Renal pelvis (tissue), 4 donors: ENCODE measurements around the gene EFNA4. TPM values are rescaled to one million over a fixed set of nuclear protein-coding genes. Genes with fewer than 3 reads are reported as not detected.

Experiments used
- DNase-seq: peaks from one replicate; pipeline ENCODE4 v3.0.0-alpha.2; 2013
- polyA plus RNA-seq, 3 donors: library from polyadenylated mRNA; unstranded; fragments of 120-200 nt; gene quantifications; one replicate each; pipeline ENCODE4 v1.2.1, GENCODE V29; 2013; ENCODE audit not compliant: insufficient read length in 3 of 3

Gene EFNA4
- polyA plus RNA-seq, 3 donors = 22.1 to 23.7 (median 23.0) TPM

GRCh38 chr1:155083865-155084721 is 20.6 kb downstream of the EFNA4 start:
- no peak for DNase-seq

DNA sequence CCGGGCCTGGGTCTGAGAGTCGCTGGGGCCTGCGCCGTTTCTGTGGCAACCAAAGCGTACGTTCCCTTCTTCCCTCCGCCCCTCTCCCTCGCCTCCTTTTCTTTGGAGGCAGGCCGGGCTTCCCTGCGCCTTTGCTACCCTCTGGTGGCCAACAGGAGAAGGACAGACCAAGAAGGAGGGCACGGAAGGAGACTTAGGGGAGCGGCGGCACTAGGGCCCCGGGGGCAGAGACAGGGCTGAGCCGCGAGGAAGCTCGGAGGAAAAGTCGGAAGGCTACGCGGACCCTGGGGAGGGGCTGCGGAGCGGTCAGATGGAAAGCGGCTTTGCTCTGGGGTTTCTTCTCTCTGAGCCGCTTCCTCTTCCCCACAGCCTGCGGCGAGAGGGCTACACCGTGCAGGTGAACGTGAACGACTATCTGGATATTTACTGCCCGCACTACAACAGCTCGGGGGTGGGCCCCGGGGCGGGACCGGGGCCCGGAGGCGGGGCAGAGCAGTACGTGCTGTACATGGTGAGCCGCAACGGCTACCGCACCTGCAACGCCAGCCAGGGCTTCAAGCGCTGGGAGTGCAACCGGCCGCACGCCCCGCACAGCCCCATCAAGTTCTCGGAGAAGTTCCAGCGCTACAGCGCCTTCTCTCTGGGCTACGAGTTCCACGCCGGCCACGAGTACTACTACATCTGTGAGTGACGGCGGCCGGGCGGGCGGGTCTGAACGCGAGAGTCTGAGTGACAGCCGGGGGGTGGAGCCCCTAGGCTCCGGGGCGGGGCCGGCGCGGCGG is 21.4 kb downstream of the EFNA4 start:
- peak; percentile 98 for DNase-seq

DNA sequence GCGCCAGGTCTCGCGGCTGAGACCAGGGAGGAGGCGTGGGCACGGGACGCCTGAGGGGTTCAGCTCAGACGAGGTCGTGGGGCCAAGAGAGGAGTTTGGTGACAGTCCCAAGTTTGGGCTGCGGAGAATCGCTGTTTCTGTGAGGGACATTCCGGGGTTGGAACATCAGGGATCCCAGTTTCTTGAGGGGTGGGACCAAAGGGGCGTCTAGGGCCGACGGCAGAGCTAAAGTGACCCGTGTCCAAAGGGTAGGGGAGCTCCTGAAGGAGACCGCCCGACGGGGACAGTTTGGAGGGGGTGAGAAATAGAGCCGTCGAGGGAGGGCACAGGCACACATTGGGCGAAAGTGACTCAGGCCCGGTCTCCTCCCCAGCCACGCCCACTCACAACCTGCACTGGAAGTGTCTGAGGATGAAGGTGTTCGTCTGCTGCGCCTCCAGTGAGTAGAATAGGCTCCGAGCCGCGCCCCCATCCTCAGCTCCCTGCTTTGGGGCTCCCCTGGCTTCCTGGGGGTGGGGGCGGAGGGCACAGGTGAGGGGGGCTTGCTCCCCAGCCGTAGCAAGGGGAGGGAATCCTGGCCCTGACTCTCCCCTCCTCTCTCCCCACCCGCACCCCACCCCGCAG is 22.1 kb downstream of the EFNA4 start:
- DNase-seq = no peak

DNA sequence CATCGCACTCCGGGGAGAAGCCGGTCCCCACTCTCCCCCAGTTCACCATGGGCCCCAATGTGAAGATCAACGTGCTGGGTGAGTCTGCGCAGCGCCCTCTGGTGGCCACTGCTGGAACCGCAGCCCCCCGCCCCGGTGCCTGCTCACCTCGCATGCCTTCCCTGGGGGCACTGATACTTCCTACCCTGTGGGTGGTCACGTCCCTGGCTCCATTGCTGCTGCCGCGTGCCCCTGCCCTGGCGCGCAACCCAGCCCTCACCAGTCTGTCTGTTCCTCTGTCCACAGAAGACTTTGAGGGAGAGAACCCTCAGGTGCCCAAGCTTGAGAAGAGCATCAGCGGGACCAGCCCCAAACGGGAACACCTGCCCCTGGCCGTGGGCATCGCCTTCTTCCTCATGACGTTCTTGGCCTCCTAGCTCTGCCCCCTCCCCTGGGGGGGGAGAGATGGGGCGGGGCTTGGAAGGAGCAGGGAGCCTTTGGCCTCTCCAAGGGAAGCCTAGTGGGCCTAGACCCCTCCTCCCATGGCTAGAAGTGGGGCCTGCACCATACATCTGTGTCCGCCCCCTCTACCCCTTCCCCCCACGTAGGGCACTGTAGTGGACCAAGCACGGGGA is 22.7 kb downstream of the EFNA4 start:
- no peak for DNase-seq

DNA sequence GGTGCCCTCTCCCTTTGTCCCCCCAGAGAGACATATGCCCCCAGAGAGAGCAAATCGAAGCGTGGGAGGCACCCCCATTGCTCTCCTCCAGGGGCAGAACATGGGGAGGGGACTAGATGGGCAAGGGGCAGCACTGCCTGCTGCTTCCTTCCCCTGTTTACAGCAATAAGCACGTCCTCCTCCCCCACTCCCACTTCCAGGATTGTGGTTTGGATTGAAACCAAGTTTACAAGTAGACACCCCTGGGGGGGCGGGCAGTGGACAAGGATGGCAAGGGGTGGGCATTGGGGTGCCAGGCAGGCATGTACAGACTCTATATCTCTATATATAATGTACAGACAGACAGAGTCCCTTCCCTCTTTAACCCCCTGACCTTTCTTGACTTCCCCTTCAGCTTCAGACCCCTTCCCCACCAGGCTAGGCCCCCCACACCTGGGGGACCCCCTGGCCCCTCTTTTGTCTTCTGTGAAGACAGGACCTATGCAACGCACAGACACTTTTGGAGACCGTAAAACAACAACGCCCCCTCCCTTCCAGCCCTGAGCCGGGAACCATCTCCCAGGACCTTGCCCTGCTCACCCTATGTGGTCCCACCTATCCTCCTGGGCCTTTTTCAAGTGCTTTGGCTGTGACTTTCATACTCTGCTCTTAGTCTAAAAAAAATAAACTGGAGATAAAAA is 23.5 kb downstream of the EFNA4 start:
- no peak for DNase-seq

- DNase-seq = no peak
These were observed 27.8 kb downstream of the EFNA4 start for GRCh38 chr1:155091071-155092051.

DNA sequence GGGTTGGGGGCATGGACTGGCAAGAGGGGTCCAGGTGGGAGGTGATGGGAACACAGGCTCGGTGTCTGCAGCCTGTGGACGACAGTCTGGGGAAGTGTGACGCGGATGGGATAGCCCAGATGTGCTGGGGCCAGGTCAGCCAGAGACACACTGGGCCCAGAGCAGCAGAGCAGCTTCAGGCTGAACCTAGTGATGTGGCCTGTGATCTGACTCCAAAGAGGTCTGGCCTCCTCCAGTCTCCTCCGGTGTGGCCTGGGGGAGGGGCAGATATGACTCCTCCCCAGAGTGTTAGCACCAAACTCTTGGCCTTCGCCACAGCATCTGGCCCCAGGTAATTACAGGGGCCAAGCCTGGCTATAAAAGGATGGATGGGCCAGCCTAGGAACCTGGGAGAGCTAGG is 28.6 kb downstream of the EFNA4 start:
- DNase-seq = no peak

DNA sequence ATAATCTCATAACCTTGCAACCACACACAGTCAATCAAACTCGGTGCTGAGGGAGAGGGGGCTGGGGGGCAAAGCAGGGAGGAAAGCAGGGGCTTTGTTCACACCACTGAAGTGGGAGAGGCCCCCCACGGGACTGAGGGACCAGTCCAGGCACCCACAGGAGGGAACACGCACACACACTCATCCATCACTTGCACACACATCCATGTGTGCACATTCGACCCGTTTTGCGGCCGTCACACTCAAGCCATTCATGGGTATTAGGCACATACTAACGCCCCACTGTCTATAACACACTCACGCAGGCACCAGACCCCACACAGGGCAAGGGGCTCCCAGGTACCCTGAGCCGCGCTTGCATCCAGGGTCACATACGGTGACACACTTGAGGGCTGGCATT is 29.1 kb downstream of the EFNA4 start:
- no peak for DNase-seq

GRCh38 chr1:155093911-155094621 is 30.5 kb downstream of the EFNA4 start:
- no peak for DNase-seq

- no peak for DNase-seq
These were observed 31.0 kb downstream of the EFNA4 start for GRCh38 chr1:155094622-155094948.

DNA sequence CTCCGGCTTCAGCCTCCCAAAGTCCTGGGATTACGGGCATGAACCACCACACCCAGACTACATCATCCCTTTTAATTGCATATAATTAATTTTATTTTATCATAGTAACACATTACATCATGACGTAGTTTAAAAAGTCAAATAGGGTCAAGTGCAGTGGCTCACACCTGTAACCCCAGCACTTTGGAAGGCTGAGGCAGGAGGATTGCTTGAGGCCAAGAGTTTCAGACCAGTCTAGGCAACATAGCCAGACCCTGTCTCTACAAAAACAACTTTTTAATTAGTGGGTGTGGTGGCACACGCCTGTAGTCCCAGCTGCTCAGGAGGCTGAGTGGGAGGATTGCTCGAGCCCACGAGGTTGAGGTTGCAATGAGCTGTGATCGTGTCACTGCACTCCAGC is 35.8 kb downstream of the EFNA4 start:
- no peak for DNase-seq

- no peak for DNase-seq
These were observed 39.8 kb downstream of the EFNA4 start for GRCh38 chr1:155103325-155103724.

DNA sequence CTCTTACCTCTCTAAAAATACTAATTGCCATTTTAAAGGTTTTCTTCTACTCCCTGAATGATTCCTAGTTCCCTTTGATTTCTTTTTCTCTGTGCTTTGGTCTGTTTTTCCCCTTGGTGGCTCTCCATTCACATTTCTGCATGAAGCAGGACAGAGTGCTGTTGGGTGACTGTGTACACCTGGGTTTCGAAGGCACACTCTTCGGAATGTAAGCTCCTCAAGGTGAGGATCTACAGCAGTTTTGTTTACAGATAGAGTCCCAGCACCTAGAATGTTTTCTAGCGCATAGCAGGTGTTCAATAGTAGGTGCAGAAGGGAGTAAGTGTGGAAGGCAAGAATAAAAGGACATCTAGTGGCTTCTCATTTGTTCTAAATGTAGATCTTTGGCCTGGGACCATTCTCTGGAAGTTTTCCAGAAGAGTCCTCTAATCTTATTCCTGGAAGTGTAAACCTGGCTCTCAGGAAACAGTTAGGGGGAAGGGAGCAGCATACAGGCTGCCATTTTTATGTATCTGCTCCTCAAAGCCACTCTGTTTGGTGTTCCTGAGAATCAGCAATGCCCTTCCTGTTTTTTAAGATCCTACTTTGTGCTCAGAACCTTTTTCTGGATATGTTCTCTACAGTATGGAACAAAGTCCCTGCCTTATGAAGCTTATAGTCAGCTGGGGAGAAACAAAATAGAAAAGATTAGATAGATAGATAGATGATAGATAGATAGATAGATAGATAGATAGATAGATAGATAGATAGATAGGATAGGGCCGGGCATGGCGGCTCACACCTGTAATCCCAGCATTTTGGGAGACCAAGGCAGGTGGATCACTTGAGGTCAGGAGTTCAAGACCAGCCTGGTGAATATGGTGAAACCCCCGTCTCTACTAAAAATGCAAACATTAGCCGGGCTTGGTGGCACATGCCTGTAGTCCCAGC is 41.3 kb downstream of the EFNA4 start:
- DNase-seq = no peak

GRCh38 chr1:155105604-155106011 is 42.1 kb downstream of the EFNA4 start:
- DNase-seq = no peak

GRCh38 chr1:155106862-155107261 is 43.3 kb downstream of the EFNA4 start:
- no peak for DNase-seq

DNA sequence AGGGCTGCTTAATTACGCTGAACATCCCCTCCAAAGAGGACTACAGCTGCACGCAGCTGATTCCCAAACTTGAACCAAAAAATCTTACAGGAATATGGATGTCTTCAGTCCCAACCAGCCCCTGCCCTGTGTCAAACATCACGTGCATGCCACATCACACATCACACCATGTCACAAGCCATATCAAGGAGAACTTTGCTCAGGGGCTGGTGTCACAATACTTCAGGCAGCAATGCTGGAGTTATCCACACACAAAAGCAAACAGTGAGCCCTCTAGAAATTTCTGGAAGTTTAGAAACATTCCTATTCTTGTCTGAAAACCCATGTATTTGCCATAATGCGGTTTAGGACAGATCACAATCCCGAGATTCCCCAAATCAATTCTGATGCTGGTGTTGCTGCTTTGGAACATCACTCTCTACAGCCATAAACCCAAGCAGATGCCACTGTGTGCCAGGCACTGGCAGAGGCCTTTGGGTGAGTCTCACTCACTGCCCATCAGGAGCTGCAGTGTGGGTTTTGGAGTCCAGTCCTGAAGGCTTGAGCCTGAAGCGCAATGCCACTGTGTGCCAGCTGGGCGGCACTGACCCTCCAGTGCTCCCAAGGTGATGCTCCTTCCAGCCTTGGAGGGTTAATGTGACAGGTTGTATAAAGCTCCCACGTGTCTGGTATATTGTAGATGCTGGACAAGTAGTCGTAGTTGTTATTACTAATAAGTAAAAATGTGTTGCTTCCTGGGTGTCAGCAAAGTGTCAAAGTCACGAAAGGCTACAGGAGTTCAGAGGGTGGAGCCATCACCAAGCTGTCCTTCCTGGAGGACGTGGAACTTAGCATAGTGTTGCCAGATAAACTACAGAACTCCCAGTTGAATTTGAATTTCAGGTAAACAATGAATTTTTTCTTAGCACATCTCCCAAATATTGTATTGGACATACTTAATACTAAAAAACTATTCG is 44.0 kb downstream of the EFNA4 start:
- no peak for DNase-seq

DNA sequence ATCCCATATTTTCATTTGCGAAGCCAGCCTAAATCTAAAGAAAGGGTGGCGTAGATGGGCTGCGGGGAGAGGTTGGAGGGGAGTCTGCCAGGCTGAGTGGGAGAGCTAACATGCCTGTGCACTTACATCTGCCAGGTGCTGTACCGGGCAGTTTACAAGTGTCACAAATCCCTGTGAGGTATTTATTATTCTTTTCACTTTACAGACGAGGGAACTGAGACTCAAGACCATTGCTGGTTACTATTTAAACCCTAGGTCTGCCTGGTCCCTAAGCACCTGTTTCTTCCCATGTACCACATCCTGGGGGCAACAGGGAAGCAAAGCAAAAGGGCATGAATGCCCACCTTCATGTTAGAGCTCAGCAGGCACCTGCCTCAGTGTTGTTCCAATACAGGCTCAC is 44.8 kb downstream of the EFNA4 start:
- DNase-seq = no peak

DNA sequence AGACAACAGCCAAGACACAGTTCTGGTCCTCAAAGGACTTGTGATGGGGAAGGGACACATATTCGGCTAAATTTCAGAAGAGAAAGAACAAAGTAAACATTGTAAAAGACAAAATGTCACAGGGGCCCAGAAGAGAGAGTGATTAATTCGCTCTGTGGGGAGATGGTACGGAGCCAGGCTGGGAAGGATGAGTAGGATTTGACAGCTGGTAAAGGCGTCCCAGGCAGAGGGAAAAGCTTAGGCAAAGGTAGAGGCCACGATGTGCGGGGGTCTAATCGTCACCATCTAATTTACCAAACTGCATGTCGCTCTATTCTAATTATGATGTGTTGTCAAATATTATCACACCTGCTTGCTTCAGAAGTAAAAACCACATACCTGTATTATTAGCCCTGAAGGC is 46.8 kb downstream of the EFNA4 start:
- no peak for DNase-seq
